HepG2 (cell line): ENCODE measurements around the gene NFIC. TPM values are rescaled to one million over a fixed set of nuclear protein-coding genes. Genes with fewer than 3 reads are reported as not detected.

Experiments
- ASH2L ChIP-seq: fragments of 300-600, 200-600 bp; sonication (generic); IDR thresholded peaks from 2 replicates; pipeline ENCODE4 v1.7.0; 2017; ENCODE audit warnings: low read depth, mild to moderate bottlenecking, moderate library complexity, mixed read lengths, low read length; ENCODE audit not compliant: insufficient read length
- LRRFIP1 ChIP-seq: sonication (generic); formaldehyde crosslinking; conservative IDR thresholded peaks from 2 replicates; pipeline ENCODE4 v1.4.0; 2020; ENCODE audit warnings: missing genetic modification reagents
- MATR3 ChIP-seq: sonication (generic); formaldehyde crosslinking; IDR thresholded peaks from 2 replicates; pipeline ENCODE4 v1.4.0; 2020; ENCODE audit warnings: missing genetic modification reagents
- NR2F6 ChIP-seq, 2 experiments: IDR thresholded peaks; 2 replicates each; pipeline ENCODE4 v1.6.1; 2016; ENCODE audit warnings: antibody characterized with exemption in 1 of 2, mild to moderate bottlenecking in 1 of 2
- POGZ ChIP-seq: sonication (generic); formaldehyde crosslinking; IDR thresholded peaks from 2 replicates; pipeline ENCODE4 v1.4.0; 2020; ENCODE audit warnings: mild to moderate bottlenecking, missing genetic modification reagents
- RARA ChIP-seq: IDR thresholded peaks from 2 replicates; pipeline ENCODE4 v1.6.1; 2016; ENCODE audit warnings: missing genetic modification reagents, missing compliant biosample characterization
- REL ChIP-seq: sonication (generic); formaldehyde crosslinking; conservative IDR thresholded peaks from 2 replicates; pipeline ENCODE4 v1.8.0; 2022; ENCODE audit warnings: mild to moderate bottlenecking, missing genetic modification reagents, moderate library complexity
- SALL1 ChIP-seq: sonication (generic); formaldehyde crosslinking; IDR thresholded peaks from 2 replicates; pipeline ENCODE4 v1.8.0; 2022; ENCODE audit warnings: mild to moderate bottlenecking, missing genetic modification reagents
- SAP130 ChIP-seq: IDR thresholded peaks from 2 replicates; pipeline ENCODE4 v1.6.1; 2016; ENCODE audit warnings: low read depth
- SOX5 ChIP-seq: IDR thresholded peaks from 2 replicates; pipeline ENCODE4 v1.6.1; 2016; ENCODE audit warnings: borderline replicate concordance
- SOX6 ChIP-seq, 2 experiments: fragments of 450-650 bp in 1 of 2; sonication (generic) in 1 of 2; formaldehyde crosslinking in 1 of 2; IDR thresholded peaks; 2 replicates each; pipeline versions ENCODE4 v1.4.0 to v1.6.1; 2017 to 2020; ENCODE audit warnings: antibody characterized with exemption in 1 of 2, mild to moderate bottlenecking in 1 of 2, missing genetic modification reagents in 1 of 2
- TAF15 ChIP-seq: fragments of 200-400 bp; formaldehyde crosslinking; IDR thresholded peaks from one replicate; pipeline ENCODE4 v1.6.1; 2018; ENCODE audit warnings: mild to moderate bottlenecking, low read depth, low read length; ENCODE audit not compliant: poor library complexity, severe bottlenecking
- TGIF2 ChIP-seq: IDR thresholded peaks from 2 replicates; pipeline ENCODE4 v1.6.1; 2016; ENCODE audit warnings: control low read depth, missing compliant biosample characterization
- ZBTB7A ChIP-seq: sonication (generic); formaldehyde crosslinking; IDR thresholded peaks from 2 replicates; pipeline ENCODE4 v1.8.0; 2022; ENCODE audit warnings: mild to moderate bottlenecking, missing genetic modification reagents
- ZFP90 ChIP-seq: sonication (generic); formaldehyde crosslinking; IDR thresholded peaks from 2 replicates; pipeline ENCODE4 v1.8.0; 2022; ENCODE audit warnings: missing genetic modification reagents, mild to moderate bottlenecking, inconsistent platforms, borderline replicate concordance
- ZNF264 ChIP-seq: sonication (generic); formaldehyde crosslinking; IDR thresholded peaks from 2 replicates; pipeline ENCODE4 v1.4.0; 2020; ENCODE audit warnings: missing genetic modification reagents
- ZNF367 ChIP-seq: sonication (generic); formaldehyde crosslinking; IDR thresholded peaks from 2 replicates; pipeline ENCODE4 v1.4.0; 2020; ENCODE audit warnings: missing genetic modification reagents, borderline replicate concordance
- ZNF569 ChIP-seq: sonication (generic); formaldehyde crosslinking; IDR thresholded peaks from 2 replicates; pipeline ENCODE4 v1.5.0; 2020; ENCODE audit warnings: mild to moderate bottlenecking, missing genetic modification reagents, moderate library complexity, borderline replicate concordance
- ZNF746 ChIP-seq: sonication (generic); formaldehyde crosslinking; IDR thresholded peaks from 2 replicates; pipeline ENCODE4 v1.8.0; 2022; ENCODE audit warnings: mild to moderate bottlenecking, missing genetic modification reagents
- ZNF839 ChIP-seq: sonication (generic); formaldehyde crosslinking; IDR thresholded peaks from 2 replicates; pipeline ENCODE4 v1.4.0; 2020; ENCODE audit warnings: missing genetic modification reagents, mild to moderate bottlenecking, borderline replicate concordance
- polyA plus RNA-seq, 8 experiments: library from polyadenylated mRNA; depleted of rRNA in 3 of 8; stranded (reverse) in 7 of 8; unstranded in 1 of 8; fragments of >200 nt; fragmentation: Illumina TruSeq in 4 of 8; extraction: Trizol in 4 of 8; gene quantifications; 2 replicates each; pipeline versions ENCODE4 v1.2.1 to v1.2.3, GENCODE V29; 2011 to 2016; ENCODE audit warnings: low read depth in 4 of 8, missing spikeins in 1 of 8, mixed read lengths in 1 of 8; ENCODE audit not compliant: insufficient read depth in 1 of 8
- total RNA-seq, 5 experiments: library from RNA; depleted of rRNA; stranded (reverse); fragments of >200 nt; fragmentation: Illumina TruSeq; extraction: Trizol; gene quantifications; 2 replicates each; pipeline ENCODE4 v1.2.3, GENCODE V29; 2016; ENCODE audit warnings: low read depth in 1 of 5
- TF ChIP-seq, protein P1 (sequence below): IDR thresholded peaks from 2 replicates; pipeline ENCODE4 v1.6.1; 2018; ENCODE audit warnings: missing genetic modification reagents, mild to moderate bottlenecking, missing compliant biosample characterization
- TF ChIP-seq, protein P2 (sequence below): IDR thresholded peaks from 2 replicates; pipeline ENCODE4 v1.6.1; 2018; ENCODE audit warnings: missing genetic modification reagents

Gene NFIC
- total and polyA plus RNA-seq, 2 of the 13 experiments (the other 11 are each of a cell fraction or from before 2014, with no cell fraction given), result 1.3 to 2.5 TPM

DNA sequence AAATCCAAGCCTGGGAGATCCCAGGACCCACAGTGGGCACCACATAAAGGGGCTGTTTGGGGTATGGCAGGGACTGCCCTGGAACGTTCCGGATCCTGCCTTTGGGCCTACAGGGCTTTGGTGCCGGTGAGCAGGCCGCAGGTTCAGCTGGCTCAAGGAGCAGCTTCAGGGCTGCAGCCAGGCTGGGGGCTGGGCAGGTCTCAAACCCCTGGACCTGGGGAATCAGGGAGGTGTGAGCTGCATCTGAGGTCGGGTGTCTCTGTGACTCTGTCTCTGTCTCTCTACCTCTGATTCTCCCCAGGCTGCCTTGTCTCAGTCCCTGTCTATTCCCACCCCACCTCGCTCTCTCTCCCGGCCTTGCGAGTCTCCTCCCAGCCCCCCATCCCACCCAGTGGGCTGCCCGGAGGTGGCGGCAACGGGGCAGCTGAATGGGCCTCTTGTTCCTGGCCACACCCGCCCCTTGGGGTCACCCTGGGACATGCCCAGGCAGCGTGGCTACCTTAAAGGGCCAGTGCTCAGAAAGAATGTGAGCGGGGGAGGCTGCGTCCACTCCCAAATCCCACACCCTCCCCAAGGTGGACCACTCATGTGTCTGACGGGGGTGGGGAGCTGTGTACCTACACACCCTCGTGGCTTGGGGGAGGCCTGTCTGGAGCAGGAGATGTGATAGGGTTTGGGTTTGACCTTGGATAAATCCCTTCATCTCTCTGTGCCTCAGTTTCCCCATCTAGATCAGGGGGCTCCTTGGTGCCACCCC is 31.1 kb downstream of the NFIC start (continued):
- TF ChIP-seq, protein P1, sequence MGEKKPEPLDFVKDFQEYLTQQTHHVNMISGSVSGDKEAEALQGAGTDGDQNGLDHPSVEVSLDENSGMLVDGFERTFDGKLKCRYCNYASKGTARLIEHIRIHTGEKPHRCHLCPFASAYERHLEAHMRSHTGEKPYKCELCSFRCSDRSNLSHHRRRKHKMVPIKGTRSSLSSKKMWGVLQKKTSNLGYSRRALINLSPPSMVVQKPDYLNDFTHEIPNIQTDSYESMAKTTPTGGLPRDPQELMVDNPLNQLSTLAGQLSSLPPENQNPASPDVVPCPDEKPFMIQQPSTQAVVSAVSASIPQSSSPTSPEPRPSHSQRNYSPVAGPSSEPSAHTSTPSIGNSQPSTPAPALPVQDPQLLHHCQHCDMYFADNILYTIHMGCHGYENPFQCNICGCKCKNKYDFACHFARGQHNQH, result peak; percentile 53; the same call in 1 of the 2 replicates
- no peak for TF ChIP-seq ASH2L
- peak; percentile 45; the same call in 1 of the 2 replicates for TF ChIP-seq SOX5
- no peak; the same call in 1 of the 2 replicates for TF ChIP-seq ZFP90 (CRISPR knock-in tag)
- peak; percentile 68 for TF ChIP-seq SAP130
- TF ChIP-seq ZNF746 (CRISPR knock-in tag), result peak; percentile 55; the same call in 1 of the 2 replicates
- TF ChIP-seq ZNF569 (CRISPR knock-in tag), result no peak
- no peak for TF ChIP-seq ZNF839
- TF ChIP-seq MATR3 (CRISPR knock-in tag), result no peak
- TF ChIP-seq POGZ (CRISPR knock-in tag), result peak; percentile 28
- TF ChIP-seq RARA (CRISPR knock-in tag), result peak; percentile 85
- TF ChIP-seq ZBTB7A, result peak; percentile 33; the same call in 1 of the 2 replicates
- TF ChIP-seq NR2F6 (IDR thresholded peaks at IDR 0.05), result peak; percentile 72
- TF ChIP-seq NR2F6 (CRISPR knock-in tag; IDR thresholded peaks at IDR 0.05), result peak; percentile 90
- TF ChIP-seq, protein P2, sequence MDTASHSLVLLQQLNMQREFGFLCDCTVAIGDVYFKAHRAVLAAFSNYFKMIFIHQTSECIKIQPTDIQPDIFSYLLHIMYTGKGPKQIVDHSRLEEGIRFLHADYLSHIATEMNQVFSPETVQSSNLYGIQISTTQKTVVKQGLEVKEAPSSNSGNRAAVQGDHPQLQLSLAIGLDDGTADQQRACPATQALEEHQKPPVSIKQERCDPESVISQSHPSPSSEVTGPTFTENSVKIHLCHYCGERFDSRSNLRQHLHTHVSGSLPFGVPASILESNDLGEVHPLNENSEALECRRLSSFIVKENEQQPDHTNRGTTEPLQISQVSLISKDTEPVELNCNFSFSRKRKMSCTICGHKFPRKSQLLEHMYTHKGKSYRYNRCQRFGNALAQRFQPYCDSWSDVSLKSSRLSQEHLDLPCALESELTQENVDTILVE, result peak; percentile 84; the same call in 1 of the 2 replicates
- peak; percentile 76 for TF ChIP-seq SALL1 (CRISPR knock-in tag)
- TF ChIP-seq TGIF2 (CRISPR knock-in tag), result peak; percentile 57; the same call in 1 of the 2 replicates
- no peak for TF ChIP-seq REL
- TF ChIP-seq SOX6 (IDR thresholded peaks at IDR 0.05), result no peak
- peak; percentile 77 for TF ChIP-seq SOX6 (CRISPR knock-in tag; IDR thresholded peaks at IDR 0.05)
- no peak for TF ChIP-seq LRRFIP1 (CRISPR knock-in tag)
- TF ChIP-seq ZNF367 (CRISPR knock-in tag), result no peak
- TF ChIP-seq ZNF264, result no peak
- no peak for TF ChIP-seq TAF15
